GM19328 (cell line): Measurements from ENCODE around the gene FBXO31.
"Not testable (repeated sequence)": the region's sequence is repeated elsewhere in the genome, so short reads cannot be mapped to it uniquely, and the experiment has no call there.

ENCODE experiments used
- ATAC-seq: cut with Tn5 transposase; IDR thresholded peaks from one replicate; pipeline ENCODE4 v1.9.1; 2021; ENCODE audit warnings: mild to moderate bottlenecking, moderate library complexity; ENCODE audit not compliant: unreplicated experiment

Gene FBXO31

DNA sequence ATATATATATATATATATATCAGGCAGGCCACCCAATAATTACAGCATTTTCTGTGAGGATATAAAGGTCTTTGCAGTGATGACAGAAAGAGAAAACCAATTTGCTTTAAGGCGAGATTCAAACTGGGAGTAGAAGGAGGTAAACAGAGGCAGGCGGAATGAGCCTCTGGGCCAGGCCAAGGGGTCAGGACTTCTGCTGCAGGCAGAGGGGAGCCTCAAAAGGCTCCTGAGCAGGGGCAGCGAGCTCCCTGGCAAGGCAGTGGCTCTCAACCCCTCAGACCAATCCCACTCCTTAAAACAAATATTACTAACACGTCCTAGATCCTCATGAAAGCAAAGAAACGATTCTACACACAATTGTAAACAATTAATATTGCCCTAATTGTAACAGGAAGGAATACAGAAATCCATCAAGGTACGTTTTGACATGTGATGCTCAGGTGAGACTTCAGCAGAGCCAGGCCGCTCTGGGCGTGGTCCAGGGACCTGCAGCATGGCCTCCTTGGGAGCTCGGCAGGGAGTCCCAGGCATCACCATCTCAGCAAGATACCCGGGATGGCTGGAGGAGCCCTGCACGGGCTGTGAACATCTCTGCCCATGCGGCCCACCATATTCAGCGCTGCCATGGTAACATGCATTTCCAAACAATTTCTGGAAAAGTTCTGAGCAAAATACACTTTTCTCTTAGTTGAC, 18.4 kb downstream of the FBXO31 start:
- no peak for ATAC-seq

DNA sequence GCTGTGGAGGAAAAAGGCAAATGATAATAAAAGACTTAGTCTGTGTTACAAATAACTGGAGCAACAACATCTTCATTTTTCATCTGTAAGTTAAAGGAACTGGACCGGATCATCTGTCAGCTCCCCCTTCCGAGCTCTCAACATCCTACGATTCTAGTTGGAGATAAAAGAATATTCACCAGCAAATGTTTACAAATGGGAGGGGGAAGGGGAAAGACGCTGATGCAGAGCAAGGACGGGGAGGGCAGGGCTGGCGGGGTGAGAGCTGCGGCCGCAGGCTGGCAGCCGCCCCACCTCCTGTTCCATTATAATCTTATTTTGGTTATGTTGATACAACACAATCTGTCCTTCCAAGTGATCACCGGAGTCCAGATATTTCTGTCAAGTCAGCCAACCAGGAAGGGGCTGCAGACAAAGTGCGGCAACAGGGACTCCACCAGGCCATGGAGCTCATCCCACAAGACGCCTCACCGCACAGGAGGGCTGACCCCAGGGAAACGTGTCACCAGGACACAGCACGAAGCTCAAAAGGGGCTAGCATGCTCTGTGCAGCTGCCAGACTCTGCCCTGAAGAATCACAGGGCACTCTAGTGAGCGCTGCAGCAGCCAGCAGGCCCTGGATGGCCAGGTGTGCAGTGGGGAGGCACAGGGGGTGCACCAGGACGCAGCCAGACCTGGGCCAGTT, 19.7 kb downstream of the FBXO31 start:
- no peak for ATAC-seq

DNA sequence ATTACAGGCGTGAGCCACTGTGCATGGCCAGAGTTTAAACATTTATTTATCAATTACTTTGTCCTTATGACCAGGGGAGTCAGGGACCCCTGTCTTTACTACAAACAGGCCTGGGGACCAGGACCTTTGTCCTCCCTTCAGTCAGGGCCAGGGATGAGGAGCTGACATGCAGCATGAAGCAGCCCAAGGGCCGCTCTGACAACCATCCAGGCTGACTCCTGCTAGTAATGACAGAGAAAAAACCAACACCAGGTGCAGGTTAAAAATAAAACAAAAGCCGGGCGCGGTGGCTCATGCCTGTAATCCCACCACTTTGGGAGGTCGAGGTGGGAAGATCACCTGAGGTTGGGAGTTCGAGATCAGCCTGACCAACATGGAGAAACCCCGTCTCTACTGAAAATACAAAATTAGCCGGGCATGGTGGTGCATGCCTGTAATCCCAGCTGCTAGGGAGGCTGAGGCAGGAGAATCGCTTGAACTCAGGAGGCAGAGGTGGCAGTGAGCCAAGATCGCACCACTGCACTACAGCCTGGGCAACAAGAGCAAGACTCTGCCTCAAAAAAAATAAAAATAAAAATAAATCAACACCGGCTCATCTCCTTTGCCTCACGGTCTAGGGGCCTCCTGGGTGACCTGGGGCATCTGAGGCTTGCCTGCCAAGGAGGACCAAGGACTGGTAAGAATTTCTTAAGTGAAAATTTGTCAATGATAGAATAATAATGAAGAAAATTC, 20.6 kb downstream of the FBXO31 start:
- not testable (repeated sequence) for ATAC-seq

DNA sequence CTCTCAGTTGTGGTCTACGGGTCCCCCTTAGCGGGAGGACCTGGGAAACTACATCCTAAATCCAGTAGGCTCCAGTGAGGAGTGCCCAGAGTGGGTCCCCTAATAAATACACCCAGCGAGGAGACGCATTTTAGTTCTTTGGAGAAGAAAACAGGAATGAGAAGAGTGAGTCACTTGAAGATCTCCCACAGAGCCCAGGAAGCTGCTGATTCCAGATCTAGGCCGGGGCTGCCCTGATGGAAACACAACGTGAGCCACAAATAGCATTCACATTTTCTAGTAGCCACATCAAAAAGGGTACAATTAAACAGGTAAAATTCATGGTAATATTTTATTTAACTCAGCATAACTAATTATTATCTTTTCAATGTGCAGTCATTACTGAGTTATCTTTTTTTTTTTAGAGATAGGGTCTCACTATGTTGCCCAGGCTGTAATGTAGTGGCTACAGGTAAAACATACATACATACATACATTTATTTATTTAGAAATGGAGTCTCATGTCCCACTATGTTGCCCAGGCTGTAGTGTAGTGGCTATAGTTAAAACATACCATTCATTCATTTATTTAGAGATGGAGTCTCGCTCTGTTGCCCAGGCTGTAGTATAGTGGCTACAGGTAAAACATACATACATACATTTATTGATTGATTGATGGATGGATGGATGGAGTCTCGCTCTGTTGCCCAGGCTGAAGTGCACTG, 21.5 kb downstream of the FBXO31 start:
- ATAC-seq: no peak

DNA sequence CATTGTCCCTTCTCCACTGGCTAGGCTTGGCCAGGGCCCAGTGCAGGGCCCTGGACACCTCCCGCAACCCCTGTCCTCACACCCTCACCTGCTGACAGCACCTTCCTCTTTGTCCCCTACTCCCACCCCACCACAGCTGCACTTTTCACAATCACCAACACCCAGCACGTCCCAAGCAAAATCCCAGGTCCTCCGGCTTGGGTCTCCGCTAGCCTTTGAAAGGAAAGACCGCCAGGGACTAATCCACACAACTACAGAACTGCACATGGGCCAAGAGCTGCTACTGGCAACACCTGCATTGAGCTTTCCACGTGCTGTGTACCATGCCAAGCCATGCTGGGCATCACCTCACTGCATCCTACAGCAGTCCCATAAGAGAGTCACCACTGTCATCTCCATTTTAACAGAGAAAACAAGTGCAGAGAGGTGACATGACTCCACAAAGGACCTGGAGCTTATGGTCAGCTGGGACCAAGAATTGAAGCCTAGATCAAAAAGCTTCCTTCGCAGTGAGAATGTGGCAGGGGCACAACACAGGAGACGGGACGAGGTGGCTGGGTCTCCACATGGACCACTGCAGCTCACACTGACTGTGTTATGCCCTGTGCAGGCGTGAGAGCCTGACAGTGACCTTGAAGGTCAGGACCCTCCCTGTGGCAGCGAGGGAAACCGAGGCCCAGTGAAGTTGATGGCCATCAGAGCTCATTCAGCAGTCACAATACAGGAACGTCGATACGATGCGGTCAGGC, 22.5 kb downstream of the FBXO31 start:
- ATAC-seq: no peak

DNA sequence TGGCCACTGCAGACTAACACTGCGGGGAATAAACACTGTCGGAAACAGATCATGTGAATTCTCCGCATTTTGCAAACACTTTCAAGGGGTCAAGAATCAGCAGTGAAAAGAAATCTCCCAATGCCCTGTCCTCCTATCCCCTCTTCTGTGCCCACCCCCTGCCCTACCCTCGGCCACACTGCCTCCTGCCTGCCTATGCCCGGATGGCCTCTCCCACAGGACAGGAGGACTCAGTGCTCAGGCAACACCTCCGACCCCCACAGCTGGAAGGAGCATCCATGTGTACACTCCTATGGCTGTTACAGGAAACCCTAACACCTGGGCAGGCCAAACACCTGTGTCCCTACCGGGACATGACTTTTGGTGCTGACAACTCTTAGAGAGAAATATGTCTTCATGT, 24.5 kb downstream of the FBXO31 start:
- no peak for ATAC-seq

DNA sequence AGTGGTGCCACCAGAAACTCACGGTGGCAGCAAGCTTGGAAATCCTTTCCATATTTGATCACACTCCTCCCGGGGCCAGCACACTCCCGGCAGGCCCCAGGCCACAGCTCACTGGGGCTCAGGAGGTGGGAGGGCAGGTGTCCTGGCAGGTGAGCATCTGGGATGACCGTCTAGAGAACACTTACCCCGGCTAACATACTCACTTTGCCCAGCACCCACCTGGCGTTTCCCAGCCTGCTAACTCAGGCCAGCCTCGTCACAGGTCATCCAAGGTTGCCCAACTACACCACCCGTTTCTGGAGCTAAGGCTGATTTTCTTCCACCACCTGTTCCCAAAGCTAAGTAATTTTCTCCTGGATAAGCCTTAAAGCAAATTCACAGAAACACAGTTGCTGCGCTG, 24.9 kb downstream of the FBXO31 start:
- no peak for ATAC-seq

DNA sequence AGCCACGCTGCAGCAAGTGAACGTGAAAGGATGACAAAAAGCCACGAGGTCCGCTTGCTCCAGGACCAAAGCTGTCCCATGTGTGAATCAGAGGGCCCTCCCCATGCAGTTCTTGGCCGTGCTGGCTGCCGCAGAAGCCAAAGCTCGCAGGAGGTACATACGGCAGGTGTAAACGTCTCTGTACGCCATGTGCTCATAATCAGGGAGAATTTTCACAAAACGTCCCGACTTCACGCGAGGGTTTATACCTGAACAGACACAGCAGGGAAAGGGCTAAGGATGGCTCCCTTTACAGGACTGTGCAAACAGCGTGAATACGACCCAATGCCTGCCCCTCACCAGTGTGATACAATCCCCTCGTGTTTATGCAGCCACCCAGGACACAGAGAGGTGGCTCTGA, 25.3 kb downstream of the FBXO31 start:
- ATAC-seq: no peak

DNA sequence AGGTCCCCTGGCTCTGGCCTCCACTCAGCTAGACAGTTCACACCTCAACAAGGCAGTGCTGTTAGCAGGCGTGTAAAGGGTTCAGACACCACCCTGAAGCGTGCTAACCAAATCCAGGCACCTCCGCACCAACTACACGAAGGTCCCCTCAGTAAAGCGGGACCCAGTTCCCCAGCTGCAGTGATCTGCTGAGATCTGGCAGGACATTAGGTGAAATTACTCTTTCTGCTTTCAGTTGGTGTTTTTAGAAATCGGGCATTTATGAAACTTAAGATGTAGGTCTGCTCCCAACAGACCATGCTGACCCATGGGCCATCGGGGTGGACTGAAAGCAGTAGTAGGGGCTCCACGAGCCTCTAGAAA, 27.1 kb downstream of the FBXO31 start:
- ATAC-seq: no peak

DNA sequence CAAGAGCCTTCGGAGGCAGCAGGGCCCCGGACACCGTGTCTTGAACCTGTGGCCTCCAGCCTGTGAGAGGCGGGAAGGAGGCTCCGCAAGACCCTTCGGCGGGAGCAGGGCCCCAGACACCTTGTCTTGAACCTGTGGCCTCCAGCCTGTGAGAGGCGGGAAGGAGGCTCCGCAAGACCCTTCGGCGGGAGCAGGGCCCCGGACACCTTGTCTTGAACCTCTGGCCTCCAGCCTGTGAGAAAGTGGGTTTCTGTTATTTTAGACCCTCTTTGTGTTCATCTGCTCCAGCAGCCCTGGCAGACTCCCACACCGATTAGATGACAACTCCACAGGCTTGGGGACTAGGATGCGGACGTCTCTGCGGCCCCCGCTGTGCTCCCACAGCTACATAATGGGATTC, 30.0 kb downstream of the FBXO31 start:
- no peak for ATAC-seq

DNA sequence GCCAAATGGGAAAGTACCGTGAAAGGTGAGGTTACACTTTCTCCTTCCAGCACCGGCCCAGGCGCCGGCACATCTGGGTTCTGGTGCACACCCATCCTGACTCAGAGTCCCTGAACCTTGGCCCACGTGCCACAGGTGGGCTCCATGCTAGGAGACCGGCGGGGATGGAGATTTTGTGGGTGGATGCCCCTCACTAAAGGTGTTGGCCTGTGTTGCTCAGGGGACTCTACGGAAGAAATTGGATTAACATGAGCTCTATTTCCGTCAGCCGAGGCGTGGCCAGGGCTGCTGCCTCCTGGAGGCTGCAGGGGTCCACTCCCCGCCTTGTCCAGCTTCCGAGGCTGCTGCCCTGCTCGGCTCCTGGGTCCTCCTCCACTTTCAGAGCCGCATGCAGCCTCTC, 30.8 kb downstream of the FBXO31 start:
- ATAC-seq: no peak

DNA sequence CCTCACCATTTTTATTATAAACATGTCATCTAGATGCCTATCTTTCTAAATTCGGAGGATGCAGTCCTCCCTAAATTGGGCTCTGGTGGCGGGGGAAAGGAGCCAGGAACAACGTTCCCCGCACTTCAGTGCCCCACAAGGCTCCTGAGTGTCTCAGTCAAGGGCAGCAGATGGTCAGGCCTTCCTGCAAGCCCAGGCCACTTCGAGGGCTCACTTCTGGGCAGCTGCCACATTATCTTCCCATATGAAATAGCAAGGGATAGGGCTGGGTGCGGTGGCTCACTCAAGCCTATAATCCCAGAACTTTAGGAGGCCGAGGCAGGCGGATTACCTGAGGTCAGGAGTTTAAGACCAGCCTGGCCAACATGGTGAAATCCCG, 32.3 kb downstream of the FBXO31 start:
- no peak for ATAC-seq

DNA sequence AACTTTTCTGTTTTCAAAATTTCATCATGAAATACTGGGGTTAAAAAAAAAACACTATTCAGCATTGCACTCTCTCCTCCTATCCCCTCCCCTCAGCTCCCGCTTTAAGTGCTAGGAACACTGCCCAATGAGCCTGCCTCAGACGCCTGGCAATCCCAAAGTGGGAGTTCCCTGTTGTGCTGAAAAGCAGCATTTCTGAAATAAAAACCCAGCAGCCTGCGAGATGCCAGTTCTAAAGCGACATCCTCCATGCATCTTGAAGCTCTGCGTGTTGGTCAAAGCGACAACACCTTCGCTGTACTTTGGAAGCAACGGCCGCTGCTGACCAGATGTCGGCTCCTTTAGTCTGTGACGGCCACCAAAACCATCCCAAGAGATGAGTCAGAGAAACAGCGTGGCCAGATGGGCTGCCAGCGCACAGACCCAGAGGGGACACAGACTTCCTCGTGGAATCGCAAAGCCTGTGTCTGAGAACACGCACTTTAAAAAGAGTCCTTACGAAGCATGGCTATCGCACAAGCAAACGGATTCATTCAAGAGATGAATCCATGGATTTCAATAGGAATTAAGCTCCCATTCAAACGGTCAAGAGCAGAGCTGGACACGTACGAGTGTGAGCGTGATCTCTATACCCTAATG, 32.8 kb downstream of the FBXO31 start:
- no peak for ATAC-seq

DNA sequence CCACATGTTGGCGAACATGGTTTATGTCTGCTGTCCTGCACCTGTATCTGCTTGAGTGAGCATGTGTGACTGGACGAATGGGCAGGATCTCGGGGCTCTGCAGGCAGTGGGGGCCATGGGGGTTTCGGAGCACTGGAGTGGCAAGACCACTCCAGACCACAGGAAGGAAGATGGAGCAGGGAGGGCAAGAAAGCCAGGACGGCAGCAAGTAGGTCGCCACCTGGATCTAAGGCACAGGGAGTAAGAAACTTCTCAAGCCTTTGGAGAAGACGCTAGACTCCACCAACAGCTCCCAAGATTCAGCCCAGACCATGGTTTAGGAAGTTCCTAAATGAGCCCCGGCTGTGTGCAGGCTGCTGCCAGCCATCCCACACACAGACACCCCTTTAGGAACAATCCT, 33.5 kb downstream of the FBXO31 start:
- ATAC-seq: no peak

DNA sequence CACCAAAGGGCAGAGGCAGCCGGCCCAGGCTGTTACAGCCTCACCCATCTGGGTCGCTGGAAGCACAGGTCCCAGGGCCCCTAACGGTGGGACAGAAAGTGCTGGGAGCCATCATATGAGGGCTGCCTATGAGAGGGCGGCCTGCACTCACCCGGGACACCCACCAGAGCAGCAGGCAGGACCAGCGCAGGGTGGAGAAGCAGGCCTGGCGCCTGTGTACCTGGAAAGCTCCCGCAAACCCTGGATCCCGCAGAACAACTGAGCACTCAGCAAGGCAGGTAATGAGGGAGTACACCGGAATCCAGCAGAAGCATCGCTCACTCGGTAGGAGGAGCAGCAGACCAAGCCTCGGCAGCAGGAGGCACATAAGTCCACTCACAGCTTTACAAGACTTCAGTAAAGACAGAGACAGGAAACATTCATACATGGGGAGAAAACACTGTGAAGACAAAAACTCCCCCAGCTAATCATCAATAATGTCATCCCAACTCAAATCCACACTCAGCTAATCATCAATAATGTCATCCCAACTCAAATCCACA, 34.9 kb downstream of the FBXO31 start:
- no peak for ATAC-seq

DNA sequence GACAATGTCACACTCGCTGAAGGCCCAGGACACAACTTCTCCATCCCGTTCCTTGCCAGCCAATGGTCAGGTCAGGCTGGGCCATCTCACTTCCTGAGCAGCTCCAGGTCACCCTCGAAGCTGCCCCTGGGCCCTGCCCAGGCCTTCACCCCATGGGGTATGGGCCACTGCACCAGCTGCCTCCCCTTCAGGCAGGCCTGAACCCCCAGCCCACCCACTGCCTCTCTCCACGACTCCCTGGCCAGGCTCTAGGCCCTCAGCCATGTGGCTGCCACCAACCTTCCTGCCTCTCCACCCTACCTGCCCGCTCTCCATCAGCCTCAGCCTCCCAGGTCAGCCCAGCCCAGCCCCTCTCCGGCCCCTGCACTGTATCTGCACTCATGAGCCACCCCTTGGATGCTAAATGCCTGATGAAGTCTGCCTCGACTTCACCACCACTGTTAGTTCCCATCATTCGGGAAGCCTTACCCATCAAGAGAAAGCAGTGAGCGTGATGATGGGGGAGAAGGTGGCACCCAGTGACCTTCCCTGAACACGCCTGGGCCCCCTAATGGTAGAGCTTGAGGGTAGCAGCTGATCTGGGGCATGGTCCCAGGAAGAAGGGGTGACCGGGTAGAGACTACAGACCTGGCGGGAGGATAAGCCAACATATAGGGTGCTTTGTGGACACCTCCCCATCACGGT, 35.5 kb downstream of the FBXO31 start:
- ATAC-seq: no peak

DNA sequence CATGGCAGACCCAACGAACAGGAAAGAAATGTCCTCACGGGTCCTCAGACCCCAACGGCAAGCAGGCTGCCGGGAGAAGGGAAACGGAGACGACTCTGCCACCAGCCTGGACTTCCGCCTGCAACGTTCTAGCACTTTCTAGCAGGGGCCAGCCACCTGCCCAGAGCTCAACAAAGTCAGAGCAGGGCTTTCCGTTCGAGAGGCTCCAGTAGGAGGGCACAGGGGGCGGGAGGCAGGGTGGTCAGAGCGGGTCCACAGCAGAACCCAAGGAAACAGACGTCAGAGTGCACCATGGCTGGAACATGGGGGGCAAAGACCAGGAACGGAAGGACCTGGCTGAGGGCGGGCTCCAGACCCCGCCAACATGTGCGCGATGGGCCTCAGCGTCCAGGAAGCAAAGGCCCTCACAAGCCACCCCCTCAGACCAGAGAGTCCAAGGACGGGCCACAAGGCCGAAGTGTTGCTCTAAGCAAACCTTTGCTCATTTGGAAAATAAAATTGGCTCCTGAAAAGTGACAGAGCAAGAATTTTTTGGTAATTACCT, 37.0 kb downstream of the FBXO31 start:
- no peak for ATAC-seq

DNA sequence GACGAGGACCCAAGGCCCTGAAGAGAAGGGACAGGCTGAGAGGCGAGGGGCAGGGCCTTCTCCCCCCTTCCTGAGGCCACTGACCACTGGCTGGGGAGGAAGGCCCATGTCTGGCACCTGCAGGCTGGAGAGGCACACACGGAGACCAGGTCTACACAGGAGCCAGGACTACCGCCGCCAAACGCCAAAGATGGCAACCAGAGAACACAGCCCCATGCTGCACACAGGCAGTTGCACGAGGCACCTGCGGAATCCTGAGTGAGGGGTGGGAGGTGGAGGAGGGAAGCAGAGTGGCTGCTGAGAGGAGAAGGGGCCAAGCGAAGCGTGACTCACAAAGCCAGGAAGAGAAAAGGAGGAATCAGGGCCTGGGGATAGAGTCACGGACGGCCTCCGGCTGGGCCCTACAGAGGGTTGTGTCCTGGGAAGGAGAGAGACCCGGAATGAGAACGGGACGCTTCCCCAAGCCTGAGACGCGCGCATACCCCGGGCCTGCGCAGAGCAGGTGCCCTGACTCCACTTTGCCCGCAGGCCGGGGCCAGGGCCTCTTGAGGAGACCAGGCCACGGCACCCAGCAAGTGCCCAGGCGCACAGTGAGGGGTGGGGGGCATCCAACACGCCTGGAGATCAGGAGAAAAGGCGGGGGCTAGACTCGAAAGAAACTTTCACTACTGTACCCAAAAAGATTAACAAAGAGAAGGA, 37.7 kb downstream of the FBXO31 start:
- ATAC-seq: no peak
